ENCODE data around the gene GNG7.

- TF ChIP-seq EZH2 (IDR thresholded peaks at IDR 0.05; ENCODE audit: insufficient read depth, low read length): no peak
- TF ChIP-seq CTCF (IDR thresholded peaks at IDR 0.05; ENCODE audit: insufficient read depth, low read depth, low read length): no peak
These were observed 563 bp upstream of the GNG7 start for GRCh38 chr19:2703077-2703437.

All from astrocyte (in vitro differentiated cells and primary cell).